ENCODE measurements around the gene EEA1.

DNA sequence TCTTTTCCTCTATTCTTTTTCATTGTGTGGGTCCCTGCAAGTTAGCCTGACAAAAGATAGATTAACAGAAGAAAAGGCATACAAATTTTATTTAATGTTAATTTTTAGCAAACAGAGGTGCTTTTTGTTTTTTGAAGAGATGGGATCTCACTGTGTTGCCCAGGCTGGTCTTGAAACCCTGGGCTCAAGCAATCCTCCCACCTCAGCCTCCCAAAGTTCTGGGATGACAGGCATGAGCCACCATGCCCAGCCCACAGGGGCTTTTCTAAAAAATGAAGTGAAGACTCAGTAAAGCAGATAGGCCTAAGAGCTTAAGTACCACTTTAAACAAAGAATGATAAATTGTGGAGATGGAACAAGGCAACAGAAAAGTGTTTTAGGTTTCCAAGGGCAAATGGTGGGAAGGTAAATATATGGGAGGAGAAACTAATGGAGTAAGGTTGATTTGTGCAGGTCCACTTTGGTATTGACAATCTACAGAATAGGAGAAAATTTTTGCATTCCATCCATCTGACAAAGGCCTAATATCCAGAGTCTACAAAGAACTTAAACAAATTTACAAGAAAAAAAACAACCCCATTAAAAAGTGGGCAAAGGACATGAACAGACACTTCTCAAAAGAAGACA lies 18.6 kb upstream of the EEA1 start:
- TF ChIP-seq, protein P1, sequence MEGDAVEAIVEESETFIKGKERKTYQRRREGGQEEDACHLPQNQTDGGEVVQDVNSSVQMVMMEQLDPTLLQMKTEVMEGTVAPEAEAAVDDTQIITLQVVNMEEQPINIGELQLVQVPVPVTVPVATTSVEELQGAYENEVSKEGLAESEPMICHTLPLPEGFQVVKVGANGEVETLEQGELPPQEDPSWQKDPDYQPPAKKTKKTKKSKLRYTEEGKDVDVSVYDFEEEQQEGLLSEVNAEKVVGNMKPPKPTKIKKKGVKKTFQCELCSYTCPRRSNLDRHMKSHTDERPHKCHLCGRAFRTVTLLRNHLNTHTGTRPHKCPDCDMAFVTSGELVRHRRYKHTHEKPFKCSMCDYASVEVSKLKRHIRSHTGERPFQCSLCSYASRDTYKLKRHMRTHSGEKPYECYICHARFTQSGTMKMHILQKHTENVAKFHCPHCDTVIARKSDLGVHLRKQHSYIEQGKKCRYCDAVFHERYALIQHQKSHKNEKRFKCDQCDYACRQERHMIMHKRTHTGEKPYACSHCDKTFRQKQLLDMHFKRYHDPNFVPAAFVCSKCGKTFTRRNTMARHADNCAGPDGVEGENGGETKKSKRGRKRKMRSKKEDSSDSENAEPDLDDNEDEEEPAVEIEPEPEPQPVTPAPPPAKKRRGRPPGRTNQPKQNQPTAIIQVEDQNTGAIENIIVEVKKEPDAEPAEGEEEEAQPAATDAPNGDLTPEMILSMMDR (conservative IDR thresholded peaks at IDR 0.05; ENCODE audit: low read length) = no peak
- TF ChIP-seq EZH2phosphoT487 (IDR thresholded peaks at IDR 0.05; ENCODE audit: borderline replicate concordance, low read depth, low read length) = no peak
